HG02571 (cell line): ENCODE results near the gene CEL.

Experiments
- ATAC-seq: cut with Tn5 transposase; IDR thresholded peaks from one replicate; pipeline ENCODE4 v1.9.1; 2021; ENCODE audit warnings: mild to moderate bottlenecking, moderate library complexity; ENCODE audit not compliant: unreplicated experiment

The CEL gene

GRCh38 chr9:133101356-133102189 lies 39.8 kb downstream of the CEL start:
- ATAC-seq = no peak

GRCh38 chr9:133102190-133103021 lies 40.6 kb downstream of the CEL start:
- no peak for ATAC-seq

GRCh38 chr9:133103183-133103986 lies 41.6 kb downstream of the CEL start:
- ATAC-seq = no peak

- ATAC-seq = no peak
These were observed 42.3 kb downstream of the CEL start for GRCh38 chr9:133103987-133104505.

- no peak for ATAC-seq
These were observed 43.1 kb downstream of the CEL start for GRCh38 chr9:133104718-133105460.

- ATAC-seq = no peak
These were observed 43.6 kb downstream of the CEL start for GRCh38 chr9:133105461-133105770.

GRCh38 chr9:133106511-133107244 lies 44.9 kb downstream of the CEL start:
- ATAC-seq = no peak

GRCh38 chr9:133107245-133107722 lies 45.5 kb downstream of the CEL start:
- ATAC-seq = no peak

- ATAC-seq = no peak
These were observed 46.4 kb downstream of the CEL start for GRCh38 chr9:133107961-133108793.

GRCh38 chr9:133108794-133109641 lies 47.2 kb downstream of the CEL start:
- ATAC-seq = no peak

GRCh38 chr9:133109931-133110650 lies 48.3 kb downstream of the CEL start:
- no peak for ATAC-seq

- ATAC-seq = no peak
These were observed 50.3 kb downstream of the CEL start for GRCh38 chr9:133111808-133112662.

- ATAC-seq = no peak
These were observed 50.9 kb downstream of the CEL start for GRCh38 chr9:133112663-133113026.

- no peak for ATAC-seq
These were observed 51.6 kb downstream of the CEL start for GRCh38 chr9:133113163-133113948.
